ENCODE data around the gene ZNF397. TPM values are rescaled to one million over a fixed set of nuclear protein-coding genes. Genes with fewer than 3 reads are reported as not detected.

ZNF397 gene
- total and polyA plus RNA-seq, 2 of the 13 experiments (the other 11 are each of a cell fraction or from before 2014, with no cell fraction given): 4.7 to 9.4 TPM

DNA sequence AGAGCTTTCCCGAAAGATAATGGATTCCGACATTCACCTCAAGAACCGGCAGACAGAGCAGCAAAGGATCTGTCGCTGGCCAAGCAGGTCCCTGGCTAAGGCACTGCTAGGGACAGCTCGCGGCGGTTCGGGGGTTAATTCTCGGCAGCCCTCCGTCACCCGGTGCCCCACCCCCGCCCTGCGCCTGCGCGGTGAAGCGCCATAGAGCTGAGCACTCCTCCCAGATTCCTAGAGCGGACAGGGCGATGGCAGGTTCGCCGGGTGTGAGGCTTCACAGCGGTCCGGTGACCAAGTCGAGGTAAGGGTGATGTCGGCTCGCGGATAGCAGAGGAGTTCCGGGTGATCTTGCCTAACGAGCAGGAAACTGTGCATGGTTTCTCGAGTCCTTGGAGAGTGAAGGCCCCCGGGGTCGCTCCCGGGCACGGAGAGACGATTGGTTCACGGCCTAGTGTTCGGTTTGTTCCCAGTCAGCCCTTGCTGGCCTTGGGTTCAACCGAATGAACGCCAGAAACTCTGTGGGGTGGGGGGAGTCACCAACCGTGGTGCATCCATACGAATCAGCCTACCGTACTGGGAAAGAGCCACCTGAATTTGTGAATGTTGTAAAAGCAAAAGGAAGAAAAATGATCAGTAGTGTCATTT lies 49.4 kb downstream of the ZNF397 start, which contains the start of gene ZSCAN30 (continued):
- TF ChIP-seq, protein P1, sequence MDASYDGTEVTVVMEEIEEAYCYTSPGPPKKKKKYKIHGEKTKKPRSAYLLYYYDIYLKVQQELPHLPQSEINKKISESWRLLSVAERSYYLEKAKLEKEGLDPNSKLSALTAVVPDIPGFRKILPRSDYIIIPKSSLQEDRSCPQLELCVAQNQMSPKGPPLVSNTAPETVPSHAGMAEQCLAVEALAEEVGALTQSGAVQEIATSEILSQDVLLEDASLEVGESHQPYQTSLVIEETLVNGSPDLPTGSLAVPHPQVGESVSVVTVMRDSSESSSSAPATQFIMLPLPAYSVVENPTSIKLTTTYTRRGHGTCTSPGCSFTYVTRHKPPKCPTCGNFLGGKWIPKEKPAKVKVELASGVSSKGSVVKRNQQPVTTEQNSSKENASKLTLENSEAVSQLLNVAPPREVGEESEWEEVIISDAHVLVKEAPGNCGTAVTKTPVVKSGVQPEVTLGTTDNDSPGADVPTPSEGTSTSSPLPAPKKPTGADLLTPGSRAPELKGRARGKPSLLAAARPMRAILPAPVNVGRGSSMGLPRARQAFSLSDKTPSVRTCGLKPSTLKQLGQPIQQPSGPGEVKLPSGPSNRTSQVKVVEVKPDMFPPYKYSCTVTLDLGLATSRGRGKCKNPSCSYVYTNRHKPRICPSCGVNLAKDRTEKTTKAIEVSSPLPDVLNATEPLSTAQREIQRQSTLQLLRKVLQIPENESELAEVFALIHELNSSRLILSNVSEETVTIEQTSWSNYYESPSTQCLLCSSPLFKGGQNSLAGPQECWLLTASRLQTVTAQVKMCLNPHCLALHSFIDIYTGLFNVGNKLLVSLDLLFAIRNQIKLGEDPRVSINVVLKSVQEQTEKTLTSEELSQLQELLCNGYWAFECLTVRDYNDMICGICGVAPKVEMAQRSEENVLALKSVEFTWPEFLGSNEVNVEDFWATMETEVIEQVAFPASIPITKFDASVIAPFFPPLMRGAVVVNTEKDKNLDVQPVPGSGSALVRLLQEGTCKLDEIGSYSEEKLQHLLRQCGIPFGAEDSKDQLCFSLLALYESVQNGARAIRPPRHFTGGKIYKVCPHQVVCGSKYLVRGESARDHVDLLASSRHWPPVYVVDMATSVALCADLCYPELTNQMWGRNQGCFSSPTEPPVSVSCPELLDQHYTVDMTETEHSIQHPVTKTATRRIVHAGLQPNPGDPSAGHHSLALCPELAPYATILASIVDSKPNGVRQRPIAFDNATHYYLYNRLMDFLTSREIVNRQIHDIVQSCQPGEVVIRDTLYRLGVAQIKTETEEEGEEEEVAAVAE (CRISPR knock-in tag; IDR thresholded peaks at IDR 0.05; ENCODE audit: borderline replicate concordance): peak; percentile 44; the same call in 1 of the 2 replicates
- no peak for TF ChIP-seq HDAC6 (IDR thresholded peaks at IDR 0.05; ENCODE audit: low read depth, low read length)
- TF ChIP-seq, protein P2, sequence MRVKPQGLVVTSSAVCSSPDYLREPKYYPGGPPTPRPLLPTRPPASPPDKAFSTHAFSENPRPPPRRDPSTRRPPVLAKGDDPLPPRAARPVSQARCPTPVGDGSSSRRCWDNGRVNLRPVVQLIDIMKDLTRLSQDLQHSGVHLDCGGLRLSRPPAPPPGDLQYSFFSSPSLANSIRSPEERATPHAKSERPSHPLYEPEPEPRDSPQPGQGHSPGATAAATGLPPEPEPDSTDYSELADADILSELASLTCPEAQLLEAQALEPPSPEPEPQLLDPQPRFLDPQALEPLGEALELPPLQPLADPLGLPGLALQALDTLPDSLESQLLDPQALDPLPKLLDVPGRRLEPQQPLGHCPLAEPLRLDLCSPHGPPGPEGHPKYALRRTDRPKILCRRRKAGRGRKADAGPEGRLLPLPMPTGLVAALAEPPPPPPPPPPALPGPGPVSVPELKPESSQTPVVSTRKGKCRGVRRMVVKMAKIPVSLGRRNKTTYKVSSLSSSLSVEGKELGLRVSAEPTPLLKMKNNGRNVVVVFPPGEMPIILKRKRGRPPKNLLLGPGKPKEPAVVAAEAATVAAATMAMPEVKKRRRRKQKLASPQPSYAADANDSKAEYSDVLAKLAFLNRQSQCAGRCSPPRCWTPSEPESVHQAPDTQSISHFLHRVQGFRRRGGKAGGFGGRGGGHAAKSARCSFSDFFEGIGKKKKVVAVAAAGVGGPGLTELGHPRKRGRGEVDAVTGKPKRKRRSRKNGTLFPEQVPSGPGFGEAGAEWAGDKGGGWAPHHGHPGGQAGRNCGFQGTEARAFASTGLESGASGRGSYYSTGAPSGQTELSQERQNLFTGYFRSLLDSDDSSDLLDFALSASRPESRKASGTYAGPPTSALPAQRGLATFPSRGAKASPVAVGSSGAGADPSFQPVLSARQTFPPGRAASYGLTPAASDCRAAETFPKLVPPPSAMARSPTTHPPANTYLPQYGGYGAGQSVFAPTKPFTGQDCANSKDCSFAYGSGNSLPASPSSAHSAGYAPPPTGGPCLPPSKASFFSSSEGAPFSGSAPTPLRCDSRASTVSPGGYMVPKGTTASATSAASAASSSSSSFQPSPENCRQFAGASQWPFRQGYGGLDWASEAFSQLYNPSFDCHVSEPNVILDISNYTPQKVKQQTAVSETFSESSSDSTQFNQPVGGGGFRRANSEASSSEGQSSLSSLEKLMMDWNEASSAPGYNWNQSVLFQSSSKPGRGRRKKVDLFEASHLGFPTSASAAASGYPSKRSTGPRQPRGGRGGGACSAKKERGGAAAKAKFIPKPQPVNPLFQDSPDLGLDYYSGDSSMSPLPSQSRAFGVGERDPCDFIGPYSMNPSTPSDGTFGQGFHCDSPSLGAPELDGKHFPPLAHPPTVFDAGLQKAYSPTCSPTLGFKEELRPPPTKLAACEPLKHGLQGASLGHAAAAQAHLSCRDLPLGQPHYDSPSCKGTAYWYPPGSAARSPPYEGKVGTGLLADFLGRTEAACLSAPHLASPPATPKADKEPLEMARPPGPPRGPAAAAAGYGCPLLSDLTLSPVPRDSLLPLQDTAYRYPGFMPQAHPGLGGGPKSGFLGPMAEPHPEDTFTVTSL (CRISPR knock-in tag; IDR thresholded peaks at IDR 0.05; ENCODE audit: borderline replicate concordance): peak; percentile 88
- TF ChIP-seq, protein P3, sequence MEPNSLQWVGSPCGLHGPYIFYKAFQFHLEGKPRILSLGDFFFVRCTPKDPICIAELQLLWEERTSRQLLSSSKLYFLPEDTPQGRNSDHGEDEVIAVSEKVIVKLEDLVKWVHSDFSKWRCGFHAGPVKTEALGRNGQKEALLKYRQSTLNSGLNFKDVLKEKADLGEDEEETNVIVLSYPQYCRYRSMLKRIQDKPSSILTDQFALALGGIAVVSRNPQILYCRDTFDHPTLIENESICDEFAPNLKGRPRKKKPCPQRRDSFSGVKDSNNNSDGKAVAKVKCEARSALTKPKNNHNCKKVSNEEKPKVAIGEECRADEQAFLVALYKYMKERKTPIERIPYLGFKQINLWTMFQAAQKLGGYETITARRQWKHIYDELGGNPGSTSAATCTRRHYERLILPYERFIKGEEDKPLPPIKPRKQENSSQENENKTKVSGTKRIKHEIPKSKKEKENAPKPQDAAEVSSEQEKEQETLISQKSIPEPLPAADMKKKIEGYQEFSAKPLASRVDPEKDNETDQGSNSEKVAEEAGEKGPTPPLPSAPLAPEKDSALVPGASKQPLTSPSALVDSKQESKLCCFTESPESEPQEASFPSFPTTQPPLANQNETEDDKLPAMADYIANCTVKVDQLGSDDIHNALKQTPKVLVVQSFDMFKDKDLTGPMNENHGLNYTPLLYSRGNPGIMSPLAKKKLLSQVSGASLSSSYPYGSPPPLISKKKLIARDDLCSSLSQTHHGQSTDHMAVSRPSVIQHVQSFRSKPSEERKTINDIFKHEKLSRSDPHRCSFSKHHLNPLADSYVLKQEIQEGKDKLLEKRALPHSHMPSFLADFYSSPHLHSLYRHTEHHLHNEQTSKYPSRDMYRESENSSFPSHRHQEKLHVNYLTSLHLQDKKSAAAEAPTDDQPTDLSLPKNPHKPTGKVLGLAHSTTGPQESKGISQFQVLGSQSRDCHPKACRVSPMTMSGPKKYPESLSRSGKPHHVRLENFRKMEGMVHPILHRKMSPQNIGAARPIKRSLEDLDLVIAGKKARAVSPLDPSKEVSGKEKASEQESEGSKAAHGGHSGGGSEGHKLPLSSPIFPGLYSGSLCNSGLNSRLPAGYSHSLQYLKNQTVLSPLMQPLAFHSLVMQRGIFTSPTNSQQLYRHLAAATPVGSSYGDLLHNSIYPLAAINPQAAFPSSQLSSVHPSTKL (CRISPR knock-in tag; IDR thresholded peaks at IDR 0.05): peak; percentile 82; the same call in 1 of the 2 replicates
- peak; percentile 92; the same call in 1 of the 2 replicates for TF ChIP-seq ZFP41 (CRISPR knock-in tag; IDR thresholded peaks at IDR 0.05; ENCODE audit: borderline replicate concordance)
- peak; percentile 93 for TF ChIP-seq ZBTB38 (CRISPR knock-in tag; IDR thresholded peaks at IDR 0.05)
- TF ChIP-seq, protein P4, sequence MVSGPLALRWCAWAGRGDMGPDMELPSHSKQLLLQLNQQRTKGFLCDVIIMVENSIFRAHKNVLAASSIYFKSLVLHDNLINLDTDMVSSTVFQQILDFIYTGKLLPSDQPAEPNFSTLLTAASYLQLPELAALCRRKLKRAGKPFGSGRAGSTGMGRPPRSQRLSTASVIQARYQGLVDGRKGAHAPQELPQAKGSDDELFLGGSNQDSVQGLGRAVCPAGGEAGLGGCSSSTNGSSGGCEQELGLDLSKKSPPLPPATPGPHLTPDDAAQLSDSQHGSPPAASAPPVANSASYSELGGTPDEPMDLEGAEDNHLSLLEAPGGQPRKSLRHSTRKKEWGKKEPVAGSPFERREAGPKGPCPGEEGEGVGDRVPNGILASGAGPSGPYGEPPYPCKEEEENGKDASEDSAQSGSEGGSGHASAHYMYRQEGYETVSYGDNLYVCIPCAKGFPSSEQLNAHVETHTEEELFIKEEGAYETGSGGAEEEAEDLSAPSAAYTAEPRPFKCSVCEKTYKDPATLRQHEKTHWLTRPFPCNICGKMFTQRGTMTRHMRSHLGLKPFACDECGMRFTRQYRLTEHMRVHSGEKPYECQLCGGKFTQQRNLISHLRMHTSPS (CRISPR knock-in tag; IDR thresholded peaks at IDR 0.05; ENCODE audit: low read depth): peak; percentile 72
- TF ChIP-seq HNRNPL (IDR thresholded peaks at IDR 0.05; ENCODE audit: low read depth, low read length): 0 out of 2 replicates have a peak, but pooled peaks have one; percentile 57
- TF ChIP-seq DR1 (CRISPR knock-in tag; IDR thresholded peaks at IDR 0.05): peak; percentile 79
- TF ChIP-seq MAFK (conservative IDR thresholded peaks at IDR 0.05 in 1 of 2, IDR thresholded peaks at IDR 0.05 in 1 of 2; ENCODE audit: low read length in 2 of 2): no peak
- TF ChIP-seq ZNF460 (CRISPR knock-in tag; IDR thresholded peaks at IDR 0.05; ENCODE audit: borderline replicate concordance): peak; percentile 40; the same call in 1 of the 2 replicates
- TF ChIP-seq ZSCAN30 (CRISPR knock-in tag; IDR thresholded peaks at IDR 0.05): no peak

All from HepG2 (cell line).